ENCODE results near the gene PAPSS1. TPM values are rescaled to one million over a fixed set of nuclear protein-coding genes. Genes with fewer than 3 reads are reported as not detected.

Gene PAPSS1
- total RNA-seq (2014; rRNA removed; shearing (Covaris generic); ENCODE audit: low replicate concordance): 12.3 and 12.6 TPM in 2 replicates

DNA sequence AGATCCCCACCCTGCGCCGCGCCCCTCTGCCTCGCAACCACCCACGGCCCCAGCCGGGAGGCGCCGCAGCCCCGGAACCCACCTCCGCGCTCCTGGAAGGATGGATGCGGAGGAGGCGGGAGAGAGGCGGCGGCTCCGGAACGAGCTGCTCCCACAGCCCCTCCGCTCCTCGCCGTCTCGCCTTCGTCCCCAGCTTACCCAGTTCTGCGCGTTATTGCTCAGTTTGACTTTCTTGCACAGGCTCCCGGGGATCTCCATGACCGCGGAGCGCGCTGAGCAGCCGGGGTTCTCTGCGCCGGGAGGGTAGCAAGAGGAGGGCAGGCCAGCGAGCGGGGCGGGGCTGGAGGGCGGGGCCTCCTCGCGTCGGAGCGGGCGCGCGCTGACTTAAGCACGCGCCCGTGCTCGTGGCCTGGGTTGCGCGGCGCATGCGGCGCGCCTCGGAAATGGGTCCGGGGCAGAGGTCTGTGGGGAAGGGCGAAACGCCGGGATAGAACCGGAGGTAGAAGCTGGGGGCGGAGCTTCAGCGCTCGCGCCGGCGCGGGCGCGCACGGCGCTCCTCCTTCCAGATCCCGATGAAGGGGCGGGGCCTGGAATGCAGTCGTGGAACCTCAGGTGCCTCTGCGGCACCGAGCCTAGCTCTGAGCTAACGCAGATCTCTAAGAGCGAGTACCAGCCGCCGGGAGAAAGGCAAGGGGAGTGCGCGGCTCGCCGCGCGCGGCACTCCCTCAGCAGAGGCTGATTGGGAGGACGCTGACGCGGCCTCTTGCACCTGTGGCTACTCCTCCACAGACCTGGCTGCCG, at the start of gene PAPSS1:
Gene PAPSS1, minus strand, starts transcription at position 313 of the 801 bp plus-strand sequence. Its CDS starts 55 bp downstream, at position 258.
- peak; percentile 90 for DNase-seq
- H3K4me3 ChIP-seq: peak within 1 kb of the TSS; percentile 78
- no peaks in the 10 kb centered on the region for H3K27me3 ChIP-seq
- no peaks in the 10 kb centered on the region for H3K9me3 ChIP-seq
- no peaks in the 10 kb centered on the region for H3K36me3 ChIP-seq

DNA sequence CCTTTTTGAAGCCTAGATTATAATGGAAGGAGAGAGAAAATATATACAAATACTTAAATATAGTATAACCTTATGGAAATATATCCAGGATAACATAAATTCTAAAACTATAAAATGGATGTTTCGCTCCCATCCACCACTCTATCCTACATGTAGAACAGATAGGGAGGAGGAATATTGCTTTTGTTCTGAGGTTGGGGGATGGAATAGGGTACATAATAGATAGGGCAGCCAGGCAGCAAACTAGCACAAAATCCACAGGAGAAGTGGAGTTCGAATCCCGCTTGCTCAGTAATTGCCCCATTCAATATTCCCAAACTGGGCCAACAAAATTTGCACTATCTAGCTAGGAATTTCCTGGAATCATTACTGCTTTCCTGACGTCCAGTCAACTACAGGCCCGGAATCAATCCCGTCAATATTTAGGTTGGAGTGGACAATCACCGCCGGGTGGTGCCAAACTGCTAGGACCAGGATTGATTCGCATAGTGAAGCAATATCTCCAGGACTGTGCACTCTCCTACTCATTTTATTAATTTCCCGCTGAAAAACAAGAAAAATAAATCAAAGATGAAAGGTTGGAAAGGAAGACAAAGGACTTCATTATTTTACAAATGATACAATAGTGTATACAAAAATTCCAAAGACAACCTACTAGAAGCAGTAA, 40.4 kb upstream of the PAPSS1 start:
- H3K36me3 ChIP-seq: no peaks in the 10 kb centered on the region
- no peak for DNase-seq
- no peaks in the 10 kb centered on the region for H3K9me3 ChIP-seq
- H3K4me3 ChIP-seq: no peak overlapping the region
- H3K27me3 ChIP-seq: no peaks in the 10 kb centered on the region

DNA sequence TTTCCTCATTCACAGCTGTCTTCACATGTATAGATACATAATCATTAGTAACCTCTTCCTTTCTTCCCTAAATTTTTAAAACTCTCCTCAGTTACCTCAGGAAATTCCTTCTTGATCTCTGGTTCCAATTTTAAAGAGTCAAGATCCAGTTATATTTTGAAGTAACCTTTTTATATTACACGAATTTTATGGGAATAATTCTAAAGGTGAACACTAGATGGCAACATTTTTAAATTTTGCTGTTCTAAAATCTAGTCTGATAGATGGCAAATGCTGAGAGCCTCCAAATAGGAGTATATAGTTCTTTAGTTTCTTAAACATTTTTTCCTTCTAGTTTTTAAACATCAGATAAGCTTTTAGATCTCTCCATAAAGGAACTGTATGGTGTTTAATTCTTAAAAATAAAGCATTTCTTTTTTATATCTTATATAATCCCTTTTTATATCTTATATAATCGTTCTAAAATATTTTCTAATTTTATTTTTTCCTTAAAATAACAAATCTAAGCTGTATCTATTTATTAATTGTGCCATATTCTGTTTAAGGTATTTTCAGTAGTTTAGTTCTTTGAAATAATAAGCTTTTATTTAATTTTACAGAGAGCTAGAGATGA, 37.9 kb upstream of the PAPSS1 start:
- Histone ChIP-seq H3K27me3 (no peaks in the 10 kb centered on the region), H3K9me3 (no peaks in the 10 kb centered on the region), H3K36me3 (no peaks in the 10 kb centered on the region), H3K4me3 (no peak overlapping the region)
- DNase-seq: no peak

DNA sequence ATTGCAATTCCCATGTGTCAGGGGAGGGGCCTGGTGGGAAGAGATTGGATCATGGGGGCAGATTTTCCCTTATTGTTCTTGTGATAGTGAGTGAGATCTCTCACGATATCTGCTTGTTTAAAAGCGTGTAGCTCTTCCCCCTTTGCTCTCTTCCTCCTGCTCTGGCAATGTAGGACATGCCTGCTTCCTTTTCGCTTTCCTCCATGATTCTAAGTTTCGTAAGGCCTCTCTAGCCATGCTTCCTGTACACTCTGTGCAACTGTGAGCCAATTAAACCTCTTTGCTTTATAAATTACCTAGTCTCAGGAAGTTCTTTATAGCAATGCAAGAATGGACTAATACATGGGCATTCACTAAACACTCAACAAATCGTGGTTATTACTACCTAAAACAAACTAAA, 37.2 kb upstream of the PAPSS1 start:
- no peak overlapping the region for H3K4me3 ChIP-seq
- no peaks in the 10 kb centered on the region for H3K36me3 ChIP-seq
- no peaks in the 10 kb centered on the region for H3K27me3 ChIP-seq
- H3K9me3 ChIP-seq: no peaks in the 10 kb centered on the region
- no peak for DNase-seq

DNA sequence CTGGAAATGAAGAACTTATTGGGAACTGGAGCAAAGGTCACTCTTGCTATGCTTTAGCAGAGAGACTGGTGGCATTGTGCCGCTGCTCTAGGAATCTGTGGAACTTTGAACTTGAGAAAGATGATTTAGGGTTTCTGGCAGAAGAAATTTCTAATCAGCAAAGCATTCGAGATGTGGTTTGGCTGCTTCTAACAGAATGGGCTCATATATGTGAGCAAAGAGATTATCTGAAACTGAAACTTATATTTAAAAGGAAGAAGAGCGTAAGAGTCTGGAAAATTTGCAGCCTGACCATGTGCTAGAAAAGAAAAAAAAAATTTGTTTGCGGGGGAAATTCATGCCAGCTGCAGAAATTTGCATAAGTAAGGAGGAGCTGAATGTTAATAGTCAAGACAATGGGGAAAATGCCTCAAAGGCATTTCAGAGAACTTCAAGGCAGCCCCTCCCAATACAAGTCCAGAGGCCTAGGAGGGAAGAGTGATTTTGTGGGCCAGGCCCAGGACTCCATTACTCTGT, 35.9 kb upstream of the PAPSS1 start:
- no peak overlapping the region for H3K4me3 ChIP-seq
- DNase-seq: no peak
- H3K9me3 ChIP-seq: no peaks in the 10 kb centered on the region
- no peaks in the 10 kb centered on the region for H3K27me3 ChIP-seq
- H3K36me3 ChIP-seq: no peaks in the 10 kb centered on the region

DNA sequence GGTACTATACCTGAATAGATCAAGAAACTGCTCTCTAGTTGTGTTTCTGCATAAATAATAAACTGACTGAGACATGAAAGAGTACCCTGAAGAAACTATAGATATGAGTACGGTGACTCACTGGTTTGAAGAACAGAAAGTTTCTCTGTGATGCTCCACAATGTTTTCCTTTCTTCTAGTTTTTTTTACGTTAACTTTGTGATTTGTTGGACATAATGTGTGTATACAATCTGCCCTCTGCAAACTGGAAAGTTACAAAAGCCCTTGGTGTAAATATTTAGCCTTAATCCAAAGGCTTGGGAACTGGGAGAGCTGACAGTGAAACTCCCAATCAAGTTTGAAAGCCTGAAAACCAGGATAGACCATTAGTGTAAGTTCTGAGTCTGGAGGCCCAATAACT, 31.6 kb upstream of the PAPSS1 start:
- no peaks in the 10 kb centered on the region for H3K36me3 ChIP-seq
- DNase-seq: no peak
- H3K9me3 ChIP-seq: no peaks in the 10 kb centered on the region
- no peaks in the 10 kb centered on the region for H3K27me3 ChIP-seq
- no peak overlapping the region for H3K4me3 ChIP-seq

DNA sequence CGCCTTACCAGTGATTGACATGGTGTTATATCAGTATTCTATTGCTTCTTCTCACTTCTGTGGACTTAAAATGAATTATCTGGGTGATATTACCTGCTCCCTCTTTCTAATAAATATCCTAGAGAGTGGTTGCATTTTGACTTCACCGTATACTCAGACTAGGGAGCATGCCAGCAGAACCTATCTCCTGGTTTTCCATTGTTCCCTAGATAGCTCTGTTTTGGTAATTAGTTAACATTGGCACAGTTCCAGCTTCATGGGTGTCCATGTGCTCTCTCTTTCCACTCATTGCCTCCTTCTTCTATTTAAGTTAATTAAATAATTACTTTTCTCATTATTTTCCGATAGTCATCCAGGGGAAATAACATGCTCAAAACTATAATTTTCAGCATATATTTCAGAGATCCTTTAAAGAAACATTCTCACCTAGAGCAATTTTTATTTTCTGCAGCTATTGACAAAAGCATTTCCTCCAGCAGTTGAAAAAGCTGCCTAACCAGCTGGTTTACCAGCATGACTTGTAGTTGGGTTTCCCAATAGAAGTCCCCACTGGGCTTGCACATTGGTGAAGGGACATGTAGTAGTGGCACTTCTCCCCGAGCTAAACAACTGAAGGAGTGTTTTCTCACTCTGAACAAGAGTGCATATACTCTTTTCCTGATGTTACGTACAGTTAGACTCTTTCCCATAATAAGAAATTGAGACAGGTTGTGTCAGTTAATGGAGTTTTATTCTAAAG, 27.9 kb upstream of the PAPSS1 start:
- Histone ChIP-seq H3K9me3 (no peaks in the 10 kb centered on the region), H3K36me3 (no peaks in the 10 kb centered on the region), H3K27me3 (no peaks in the 10 kb centered on the region), H3K4me3 (no peak overlapping the region)
- no peak for DNase-seq

DNA sequence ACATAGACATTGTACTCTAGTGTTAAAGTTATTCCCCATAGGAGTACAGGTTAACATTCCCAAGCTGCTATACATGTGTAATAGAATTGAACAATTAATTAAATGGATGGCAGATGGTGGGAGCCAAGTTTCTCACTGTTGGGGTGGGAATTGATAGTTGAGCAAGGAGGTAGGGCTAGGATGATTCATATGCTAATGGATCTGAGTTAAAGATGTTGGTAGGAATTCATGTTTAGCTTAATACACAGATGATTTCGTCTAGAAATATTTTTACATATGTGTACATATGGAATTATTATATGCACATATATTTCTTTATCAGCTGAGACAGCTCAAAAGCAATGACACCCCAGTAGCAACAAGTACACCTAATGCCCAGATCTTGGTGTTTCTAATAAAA, 26.1 kb upstream of the PAPSS1 start:
- Histone ChIP-seq H3K9me3 (no peaks in the 10 kb centered on the region), H3K36me3 (no peaks in the 10 kb centered on the region), H3K4me3 (no peak overlapping the region), H3K27me3 (no peaks in the 10 kb centered on the region)
- DNase-seq: no peak

GRCh38 chr4:107744532-107744931, 24.5 kb upstream of the PAPSS1 start:
- no peaks in the 10 kb centered on the region for H3K27me3 ChIP-seq
- no peak overlapping the region for H3K4me3 ChIP-seq
- no peaks in the 10 kb centered on the region for H3K9me3 ChIP-seq
- DNase-seq: no peak
- H3K36me3 ChIP-seq: no peaks in the 10 kb centered on the region

GRCh38 chr4:107743532-107743931, 23.5 kb upstream of the PAPSS1 start:
- H3K9me3 ChIP-seq: no peaks in the 10 kb centered on the region

GRCh38 chr4:107742791-107743190, 22.8 kb upstream of the PAPSS1 start:
- H3K4me3 ChIP-seq: no peak overlapping the region
- DNase-seq: no peak
- H3K9me3 ChIP-seq: no peaks in the 10 kb centered on the region

More at GRCh38 chr4:107743532-107743931, 23.5 kb upstream of the PAPSS1 start:
- H3K36me3 ChIP-seq: no peaks in the 10 kb centered on the region
- no peak overlapping the region for H3K4me3 ChIP-seq
- H3K27me3 ChIP-seq: no peaks in the 10 kb centered on the region
- no peak for DNase-seq

GRCh38 chr4:107742196-107742595, 22.2 kb upstream of the PAPSS1 start:
- Histone ChIP-seq H3K27me3 (no peaks in the 10 kb centered on the region), H3K4me3 (no peak overlapping the region), H3K9me3 (no peaks in the 10 kb centered on the region), H3K36me3 (no peaks in the 10 kb centered on the region)
- no peak for DNase-seq

More at GRCh38 chr4:107742791-107743190, 22.8 kb upstream of the PAPSS1 start:
- Histone ChIP-seq H3K36me3 (no peaks in the 10 kb centered on the region), H3K27me3 (no peaks in the 10 kb centered on the region)

DNA sequence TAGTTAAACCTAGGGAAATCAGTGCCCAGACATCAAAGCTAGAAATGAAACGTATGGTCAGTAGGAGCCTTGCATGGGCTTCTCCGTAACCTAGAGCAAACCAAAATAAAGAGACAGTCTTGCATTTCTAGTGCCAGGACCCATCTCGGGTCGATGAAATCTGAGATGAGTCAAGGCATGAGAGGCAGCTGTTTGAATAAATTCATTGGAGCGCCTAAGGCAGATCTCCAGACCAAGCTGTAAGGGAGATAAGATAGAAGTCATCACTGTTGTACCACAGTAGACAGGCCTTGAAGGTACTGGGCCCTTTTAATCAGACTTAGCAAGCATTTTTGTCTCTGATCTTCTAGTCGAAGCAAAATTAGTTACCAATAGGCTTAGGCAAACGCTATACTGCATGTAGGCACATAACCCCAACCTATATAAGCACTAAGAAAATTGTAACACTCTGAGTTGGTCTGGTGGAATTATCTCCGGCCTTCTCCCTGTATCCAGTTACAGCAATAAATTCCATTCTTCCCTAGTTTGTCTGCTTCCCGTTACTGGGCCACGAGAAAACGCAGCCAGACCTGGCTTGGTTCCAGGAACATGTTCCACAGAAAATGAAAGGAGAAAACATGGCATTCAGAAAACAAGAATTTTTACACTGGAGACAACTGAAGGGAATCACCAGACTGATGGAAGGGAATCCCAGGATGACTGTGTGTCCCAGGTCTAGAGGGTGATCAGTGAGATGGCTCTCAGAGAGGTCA, 21.1 kb upstream of the PAPSS1 start:
- Histone ChIP-seq H3K4me3 (no peak overlapping the region), H3K9me3 (no peaks in the 10 kb centered on the region), H3K27me3 (no peaks in the 10 kb centered on the region), H3K36me3 (no peaks in the 10 kb centered on the region)
- no peak for DNase-seq

GRCh38 chr4:107740381-107740780, 20.3 kb upstream of the PAPSS1 start:
- Histone ChIP-seq H3K36me3 (no peaks in the 10 kb centered on the region), H3K4me3 (no peak overlapping the region), H3K9me3 (no peaks in the 10 kb centered on the region), H3K27me3 (no peaks in the 10 kb centered on the region)
- no peak for DNase-seq

DNA sequence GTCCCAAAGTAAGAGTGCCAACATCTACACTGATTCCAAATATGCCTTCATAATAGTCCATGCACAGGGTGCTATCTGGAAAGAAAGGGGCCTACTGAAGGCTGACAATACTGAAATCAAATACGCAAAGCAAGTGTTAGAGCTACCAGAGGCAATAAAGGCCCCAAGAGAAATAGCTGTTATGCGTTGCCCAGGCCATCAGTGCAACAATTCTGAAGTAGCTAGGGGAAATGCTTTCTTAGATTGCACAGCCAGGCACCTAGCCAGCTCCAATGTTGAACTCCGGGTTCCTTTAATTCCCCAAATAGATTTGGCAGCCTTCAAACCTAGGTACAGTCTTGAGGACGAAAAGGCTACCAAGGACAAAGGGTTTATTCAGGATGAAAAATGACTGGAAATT, 17.4 kb upstream of the PAPSS1 start:
- no peak overlapping the region for H3K4me3 ChIP-seq
- no peaks in the 10 kb centered on the region for H3K9me3 ChIP-seq
- H3K27me3 ChIP-seq: no peaks in the 10 kb centered on the region
- DNase-seq: no peak
- H3K36me3 ChIP-seq: no peaks in the 10 kb centered on the region

- no peaks in the 10 kb centered on the region for H3K36me3 ChIP-seq
- no peak overlapping the region for H3K4me3 ChIP-seq
- H3K27me3 ChIP-seq: no peaks in the 10 kb centered on the region
- no peak for DNase-seq
- no peaks in the 10 kb centered on the region for H3K9me3 ChIP-seq
These were observed 17.0 kb upstream of the PAPSS1 start for GRCh38 chr4:107736924-107737448.
